GM12878 (cell line): ENCODE results near the gene XPO5. TPM values are rescaled to one million over a fixed set of nuclear protein-coding genes. Genes with fewer than 3 reads are reported as not detected.
"Not testable (repeated sequence)": the region's sequence is repeated elsewhere in the genome, so short reads cannot be mapped to it uniquely, and the experiment has no call there.

Source experiments
- ATAC-seq: fragments of 200-7000 bp; cut with Tn5 transposase; 3 replicates; pipeline ENCODE4 v1.9.1; 2020; ENCODE audit warnings: mild to moderate bottlenecking, moderate library complexity
- BruUV-seq: library from RNA; stranded (reverse); fragments of 400-500 nt; replicated peaks from 2 replicates; lab custom pipeline; 2021; lab: Mats Ljungman, UMichigan
- CTCF ChIA-PET: fragments of 300-600 bp; sonication (Branson Sonifier 250); formaldehyde crosslinking; extraction: SDS; loops from one replicate; lab custom pipeline; 2021; ENCODE audit warnings: inconsistent platforms; lab: Yijun Ruan, JAX
- POLR2A ChIA-PET: fragments of 350-600 bp; formaldehyde crosslinking; extraction: SDS; loops from one replicate; lab custom pipeline; 2021; ENCODE audit warnings: inconsistent platforms; lab: Charles Lee
- RAD21 ChIA-PET: fragments of 300-600 bp; sonication (Branson Sonifier 250); formaldehyde crosslinking; loops from one replicate; lab custom pipeline; 2023; ENCODE audit warnings: antibody characterized with exemption; ENCODE audit not compliant: unreplicated experiment; lab: Charles Lee
- SMC1A ChIA-PET: fragments of 300-600 bp; sonication (Branson Sonifier 250); formaldehyde crosslinking; loops from one replicate; lab custom pipeline; 2023; ENCODE audit not compliant: unreplicated experiment, uncharacterized antibody; lab: Charles Lee
- DNase-seq: peaks from one replicate; pipeline ENCODE4 v3.0.0-alpha.2; 2011; ENCODE audit warnings: low read depth, low spot score
- FAIRE-seq: peaks from 3 replicates; lab custom pipeline; 2011; peaks lifted over from hg19 to GRCh38; lab: Jason Lieb, UNC
- H2AFZ ChIP-seq: 2 replicates; pipeline ENCODE4 v1.6.0; 2011; ENCODE audit warnings: low read depth, low read length, control low read depth; ENCODE audit not compliant: control insufficient read depth
- H3K27ac ChIP-seq: 2 replicates; pipeline ENCODE4 v1.5.1; 2011; ENCODE audit warnings: control low read depth; ENCODE audit not compliant: control insufficient read depth, insufficient read depth
- H3K27me3 ChIP-seq, 2 experiments: replicated peaks in 1 of 2; 2 replicates each; pipeline versions ENCODE4 v1.6.0 to v1.6.1; 2011; ENCODE audit warnings: low read length in 1 of 2; ENCODE audit not compliant: control insufficient read depth in 2 of 2, insufficient read depth in 2 of 2
- H3K36me3 ChIP-seq, 2 experiments: 2 replicates each; pipeline ENCODE4 v1.5.1; 2011; ENCODE audit warnings: low read length in 1 of 2; ENCODE audit not compliant: control insufficient read depth in 2 of 2, insufficient read depth in 2 of 2
- H3K4me1 ChIP-seq: 2 replicates; pipeline ENCODE4 v1.6.1; 2011; ENCODE audit warnings: mild to moderate bottlenecking, low read length, moderate library complexity, mixed read lengths; ENCODE audit not compliant: control insufficient read depth, insufficient read depth
- H3K4me2 ChIP-seq: 2 replicates; pipeline ENCODE4 v1.6.0; 2011; ENCODE audit warnings: control low read depth; ENCODE audit not compliant: control insufficient read depth, insufficient read depth
- H3K4me3 ChIP-seq: fragments of 200-600 bp; sonication (generic); 2 replicates; pipeline ENCODE4 v1.5.1; 2016
- H3K79me2 ChIP-seq: 2 replicates; pipeline ENCODE4 v1.6.0; 2011; ENCODE audit warnings: low read length; ENCODE audit not compliant: control insufficient read depth, insufficient read depth
- H3K9ac ChIP-seq: 2 replicates; pipeline ENCODE4 v1.8.0; 2011; ENCODE audit warnings: low read length, control low read depth, mixed read lengths; ENCODE audit not compliant: control insufficient read depth, insufficient read depth
- H3K9me3 ChIP-seq: replicated peaks from 3 replicates; pipeline ENCODE4 v1.5.1; 2011; ENCODE audit warnings: mild to moderate bottlenecking, low read length; ENCODE audit not compliant: control insufficient read depth, insufficient read depth
- H4K20me1 ChIP-seq: 2 replicates; pipeline ENCODE4 v1.6.0; 2011; ENCODE audit not compliant: control insufficient read depth, insufficient read depth
- MEF2A ChIP-seq: IDR thresholded peaks from 2 replicates; pipeline ENCODE4 v1.6.1; 2011; ENCODE audit warnings: low read depth, mild to moderate bottlenecking, low read length, moderate library complexity; ENCODE audit not compliant: insufficient read depth
- USF2 ChIP-seq: IDR thresholded peaks from 2 replicates; pipeline ENCODE4 v1.6.1; 2011; ENCODE audit warnings: low read depth, low read length, improper control_type of control experiment, borderline replicate concordance
- ZBTB40 ChIP-seq: fragments of 450-650 bp; IDR thresholded peaks from 2 replicates; pipeline ENCODE4 v1.6.1; 2016; ENCODE audit warnings: mild to moderate bottlenecking, moderate library complexity, borderline replicate concordance
- ZZZ3 ChIP-seq: IDR thresholded peaks from 2 replicates; pipeline ENCODE4 v1.6.1; 2011; ENCODE audit warnings: low read depth; ENCODE audit not compliant: control insufficient read depth, insufficient read length
- WGBS: methylation state at CpG from one replicate; pipeline ENCODE4 v1.1.6; 2016; ENCODE audit warnings: low lambda C conversion rate; ENCODE audit not compliant: insufficient replicate concordance, insufficient coverage; ENCODE audit errors: missing lambda C conversion rate; 5-methylcytosine and 5-hydroxymethylcytosine counted together
- in situ Hi-C: fragments of 300-500 bp; cut with MboI; formaldehyde crosslinking; loops from 9 replicates; pipeline ENCODE4 v1.14.3; 2018; ENCODE audit warnings: mixed read lengths
- intact Hi-C: fragments of 100-400 bp; cut with micrococcal nuclease; formaldehyde crosslinking; loops from one replicate; pipeline ENCODE4 v1.14.2; 2022; ENCODE audit not compliant: unreplicated experiment
- polyA plus RNA-seq, 11 experiments: library from polyadenylated mRNA; depleted of rRNA in 4 of 11; unstranded in 6 of 11; stranded (reverse) in 5 of 11; fragments of >200 nt; fragmentation: Nextera tagmentation in 4 of 11; fragmentation: Illumina TruSeq in 1 of 11; extraction: Ambion mirVana in 4 of 11; extraction: Trizol in 1 of 11; gene quantifications; 1 replicate in 1 of 11; 2 replicates in 10 of 11; pipeline versions ENCODE4 v1.2.1 to v1.2.3, GENCODE V29; 2011 to 2016; ENCODE audit warnings: inconsistent platforms in 2 of 11, missing spikeins in 2 of 11, low read depth in 1 of 11
- total RNA-seq, 4 experiments: library from RNA; depleted of rRNA in 3 of 4; stranded (reverse); fragments of >200 nt in 3 of 4; fragmentation: Illumina TruSeq in 1 of 4; extraction: Trizol in 1 of 4; gene quantifications; 2 replicates each; pipeline versions ENCODE4 v1.2.1 to v1.2.3, GENCODE V29; 2013 to 2021

XPO5 gene
- total and polyA plus RNA-seq, 10 of the 15 experiments (the other 5 are each of a cell fraction or from before 2014, with no cell fraction given): 11.3 to 76.0 (median 41.6) TPM

GRCh38 chr6:43559328-43559727, 16.5 kb downstream of the XPO5 start (continued):
- TF ChIP-seq ZZZ3 (no peak), USF2 (no peak), MEF2A (no peak)

GRCh38 chr6:43557620-43558019, 18.2 kb downstream of the XPO5 start:
- SMC1A ChIA-PET, intact Hi-C loops, H3K9ac ChIP-seq, in situ Hi-C loops, CTCF ChIA-PET, H3K4me2 ChIP-seq, H4K20me1 ChIP-seq, H3K4me3 ChIP-seq, BruUV-seq, H2AFZ ChIP-seq, H3K27me3 ChIP-seq, DNase-seq, H3K9me3 ChIP-seq, H3K27ac ChIP-seq, RAD21 ChIA-PET, FAIRE-seq, ATAC-seq, H3K79me2 ChIP-seq, H3K4me1 ChIP-seq: not testable (repeated sequence)
- POLR2A ChIA-PET: interaction anchor here (0.6 kb wide), 1 partner anchor 248 kb away, joined by 3 read pairs; no protein-coding TSS in a partner anchor
- WGBS: 90% methylated on average over 7 of the region's 7 CpGs
- peak; percentile 57; the same call in 1 of the 2 replicates for TF ChIP-seq ZBTB40
- peaks cover 4 to 30% of the 10 kb centered on the region in 2 experiments for H3K36me3 ChIP-seq
